Measurements from ENCODE around the gene RIMKLB. TPM values are rescaled to one million over a fixed set of nuclear protein-coding genes. Genes with fewer than 3 reads are reported as not detected.

The RIMKLB gene
- total RNA-seq, 6 experiments from 2014 or later = 8.5 to 10.7 (median 9.0) TPM

- Mint-ChIP-seq H3K27ac (no peak overlapping the region), H3K4me1 (ENCODE audit: low read depth) (peaks cover 19% of the 10 kb centered on the region), H3K36me3 (ENCODE audit: low read depth) (no peaks in the 10 kb centered on the region; the same call in 1 of the 2 replicates), H3K9me3 (no peaks in the 10 kb centered on the region), H3K27me3 (ENCODE audit: insufficient read depth) (peaks cover 1% of the 10 kb centered on the region), H3K4me3 (no peak overlapping the region)
- DNase-seq = no peak
- TF ChIP-seq CTCF (IDR thresholded peaks at IDR 0.05) = no peak
These were observed 36.0 kb upstream of the RIMKLB start for GRCh38 chr12:8661751-8662150.

- no peak for TF ChIP-seq CTCF (IDR thresholded peaks at IDR 0.05)
- H3K27ac Mint-ChIP-seq = no peak within 1 kb of the TSS
- H3K4me3 Mint-ChIP-seq = no peak within 1 kb of the TSS
- H3K9me3 Mint-ChIP-seq = no peaks in the 10 kb centered on the region
- peaks cover 1% of the 10 kb centered on the region for H3K27me3 Mint-ChIP-seq (ENCODE audit: insufficient read depth)
- peaks cover 19% of the 10 kb centered on the region for H3K4me1 Mint-ChIP-seq (ENCODE audit: low read depth)
- H3K36me3 Mint-ChIP-seq (ENCODE audit: low read depth) = no peaks in the 10 kb centered on the region; the same call in 1 of the 2 replicates
- DNase-seq = peak; percentile 63
These were observed 35.2 kb upstream of the RIMKLB start, which contains the start of gene MFAP5 for GRCh38 chr12:8662593-8662992. TSS of gene MFAP5 (minus strand) at chr12:8662826. CDS start at chr12:8662104, 722 bp downstream.

DNA sequence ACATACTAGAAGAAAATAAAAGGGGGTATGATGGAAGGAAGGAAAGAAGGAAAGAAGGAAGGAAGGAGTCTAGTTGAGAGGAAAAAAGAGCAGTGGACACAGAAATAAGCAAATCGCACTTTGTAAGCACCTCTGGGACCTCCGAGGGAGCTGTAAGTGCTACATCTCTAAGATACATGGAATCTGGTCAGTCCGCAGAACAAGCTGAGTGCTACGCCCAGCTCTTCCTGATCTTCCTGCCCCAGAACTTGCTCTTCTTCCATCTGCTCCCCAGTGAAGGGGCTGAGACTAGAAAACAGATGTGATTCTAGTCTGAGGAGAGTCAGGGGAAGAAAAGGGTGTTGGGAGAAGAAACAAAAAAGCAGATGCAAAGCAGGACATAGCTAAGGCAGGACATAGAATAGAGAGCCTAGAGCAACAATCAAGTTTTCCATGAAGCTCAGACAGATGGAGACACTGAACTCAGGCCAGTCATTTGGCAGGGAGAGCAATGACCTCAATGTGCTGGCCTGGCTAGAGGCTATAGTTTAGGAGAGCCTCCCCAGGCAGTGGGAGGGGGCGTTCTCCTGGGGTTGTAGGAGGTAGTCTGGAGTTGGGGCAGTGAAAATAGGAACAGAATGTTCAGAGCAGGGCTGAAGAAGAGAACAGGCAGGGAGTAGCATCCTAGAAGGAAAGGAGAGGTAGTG is 33.4 kb upstream of the RIMKLB start:
- Mint-ChIP-seq H3K4me3 (peak overlapping the region; percentile 44; the same call in 1 of the 2 replicates), H3K27me3 (ENCODE audit: insufficient read depth) (peaks cover 1% of the 10 kb centered on the region), H3K27ac (peak overlapping the region; percentile 49), H3K9me3 (no peaks in the 10 kb centered on the region), H3K36me3 (ENCODE audit: low read depth) (no peaks in the 10 kb centered on the region; the same call in 1 of the 2 replicates), H3K4me1 (ENCODE audit: low read depth) (peaks cover 10% of the 10 kb centered on the region)
- TF ChIP-seq CTCF (IDR thresholded peaks at IDR 0.05) = no peak
- no peak for DNase-seq

GRCh38 chr12:8665759-8666158 is 32.0 kb upstream of the RIMKLB start:
- no peaks in the 10 kb centered on the region for H3K9me3 Mint-ChIP-seq
- no peak overlapping the region for H3K27ac Mint-ChIP-seq

DNA sequence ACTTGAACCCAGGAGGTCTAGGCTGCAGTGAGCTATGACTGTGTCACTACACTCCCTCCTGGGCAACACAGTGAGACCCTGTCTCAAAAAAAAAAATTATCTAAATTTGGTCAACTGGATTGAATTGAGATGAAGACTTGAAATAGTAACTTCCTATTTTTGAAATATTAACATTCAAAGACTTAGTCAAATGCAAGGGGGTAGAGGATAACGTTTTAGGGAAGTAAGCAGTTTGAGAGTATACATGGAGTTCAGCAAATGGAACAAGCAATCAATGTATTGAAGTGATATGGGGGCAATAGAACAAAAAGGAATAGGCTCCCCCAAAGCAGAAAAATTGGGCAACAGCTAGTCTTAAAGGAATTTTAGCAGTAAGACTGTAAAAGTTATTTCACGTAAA is 30.5 kb upstream of the RIMKLB start:
- no peak for DNase-seq
- Mint-ChIP-seq H3K4me3 (no peak overlapping the region), H3K27me3 (ENCODE audit: insufficient read depth) (peaks cover 5% of the 10 kb centered on the region; the same call in 1 of the 2 replicates), H3K9me3 (no peaks in the 10 kb centered on the region), H3K4me1 (ENCODE audit: low read depth) (peaks cover 10% of the 10 kb centered on the region), H3K27ac (no peak overlapping the region), H3K36me3 (ENCODE audit: low read depth) (peaks cover 4% of the 10 kb centered on the region; the same call in 1 of the 2 replicates)
- no peak for TF ChIP-seq CTCF (IDR thresholded peaks at IDR 0.05)

More at GRCh38 chr12:8665759-8666158, 32.0 kb upstream of the RIMKLB start:
- DNase-seq = no peak
- peaks cover 5% of the 10 kb centered on the region for H3K27me3 Mint-ChIP-seq (ENCODE audit: insufficient read depth)
- H3K4me1 Mint-ChIP-seq (ENCODE audit: low read depth) = peaks cover 10% of the 10 kb centered on the region
- no peak overlapping the region for H3K4me3 Mint-ChIP-seq
- peaks cover 4% of the 10 kb centered on the region; the same call in 1 of the 2 replicates for H3K36me3 Mint-ChIP-seq (ENCODE audit: low read depth)
- no peak for TF ChIP-seq CTCF (IDR thresholded peaks at IDR 0.05)
